Fibroblast of lung (primary cell): ENCODE data around the gene FRMD4A. TPM values are rescaled to one million over a fixed set of nuclear protein-coding genes. Genes with fewer than 3 reads are reported as not detected.

Experiments used
- DNase-seq, 2 donors: peaks; one replicate each; pipeline versions ENCODE4 v3.0.0 to v3.0.0-alpha.2; 2010; ENCODE audit warnings: low read depth in 2 of 2
- H2AFZ ChIP-seq: 2 replicates; pipeline ENCODE4 v1.5.1; 2012; ENCODE audit warnings: low read length, control low read depth, inconsistent platforms
- H3K27ac ChIP-seq: 2 replicates; pipeline ENCODE4 v1.5.1; 2011; ENCODE audit warnings: low read length, control low read depth; ENCODE audit not compliant: insufficient read depth
- H3K27me3 ChIP-seq: 2 replicates; pipeline ENCODE4 v1.5.1; 2011; ENCODE audit warnings: mild to moderate bottlenecking, low read length; ENCODE audit not compliant: control insufficient read depth, insufficient read depth
- H3K36me3 ChIP-seq: 2 replicates; pipeline ENCODE4 v1.5.1; 2011; ENCODE audit warnings: low read length; ENCODE audit not compliant: control insufficient read depth, insufficient read depth
- H3K4me1 ChIP-seq: 2 replicates; pipeline ENCODE4 v1.5.1; 2011; ENCODE audit warnings: low read length; ENCODE audit not compliant: control insufficient read depth, insufficient read depth; ENCODE audit errors: extremely low read depth
- H3K4me2 ChIP-seq: 2 replicates; pipeline ENCODE4 v1.5.1; 2011; ENCODE audit warnings: low read length, control low read depth; ENCODE audit not compliant: insufficient read depth; ENCODE audit errors: extremely low read depth
- H3K4me3 ChIP-seq, 4 experiments: fragments of 200-600 bp in 1 of 4; sonication (generic) in 1 of 4; replicated peaks in 1 of 4; 2 replicates each; pipeline ENCODE4 v1.5.1; 2011 to 2016; ENCODE audit warnings: low read length in 4 of 4, low read depth in 3 of 4, mild to moderate bottlenecking in 3 of 4, control low read depth in 2 of 4, inconsistent platforms in 1 of 4, mixed read lengths in 1 of 4; ENCODE audit not compliant: insufficient read depth in 1 of 4; ENCODE audit errors: control extremely low read depth in 1 of 4
- H3K79me2 ChIP-seq: 2 replicates; pipeline ENCODE4 v1.5.1; 2012; ENCODE audit warnings: mild to moderate bottlenecking, low read length, inconsistent platforms; ENCODE audit not compliant: control insufficient read depth, insufficient read depth
- H3K9ac ChIP-seq: 2 replicates; pipeline ENCODE4 v1.5.1; 2011; ENCODE audit warnings: mild to moderate bottlenecking, low read length, control low read depth; ENCODE audit not compliant: insufficient read depth
- H3K9me3 ChIP-seq: 2 replicates; pipeline ENCODE4 v1.5.1; 2012; ENCODE audit warnings: low read depth, low read length; ENCODE audit not compliant: control insufficient read depth, insufficient read depth
- H4K20me1 ChIP-seq: 2 replicates; pipeline ENCODE4 v1.5.1; 2011; ENCODE audit warnings: low read length; ENCODE audit not compliant: control insufficient read depth, insufficient read depth; ENCODE audit errors: extremely low read depth
- EZH2 ChIP-seq: IDR thresholded peaks from 2 replicates; pipeline ENCODE4 v1.5.1; 2012; ENCODE audit warnings: low read length, control low read depth, mild to moderate bottlenecking; ENCODE audit errors: missing control alignments
- polyA plus RNA-seq, 2 donors: library from polyadenylated mRNA; depleted of rRNA in 1 of 2; stranded (reverse) in 1 of 2; unstranded in 1 of 2; fragments of >200 nt; gene quantifications; 2 replicates each; pipeline ENCODE4 v1.2.1, GENCODE V29; 2011 to 2012; ENCODE audit warnings: missing spikeins in 1 of 2
- total RNA-seq: library from RNA; depleted of rRNA; stranded (reverse); fragments of >200 nt; gene quantifications from 2 replicates; pipeline ENCODE4 v1.2.1, GENCODE V29; 2014
- TF ChIP-seq, protein P1 (sequence below), 2 donors: IDR thresholded peaks in 1 of 2; conservative IDR thresholded peaks in 1 of 2; 1 replicate in 1 of 2; 2 replicates in 1 of 2; pipeline ENCODE4 v1.5.1; 2011 to 2012; ENCODE audit warnings: low read length in 2 of 2, control low read depth in 1 of 2, inconsistent platforms in 1 of 2, low read depth in 1 of 2, mild to moderate bottlenecking in 1 of 2

FRMD4A gene
- total and polyA plus RNA-seq, 2 donors (not counting 1 experiment from before 2014, with no cell fraction given) = 26.9 to 63.6 TPM

GRCh38 chr10:14172336-14172950 is 158.3 kb downstream of the FRMD4A start:
- H3K4me2 ChIP-seq = no peak overlapping the region
- no peak overlapping the region for H3K4me3 ChIP-seq
- no peaks in the 10 kb centered on the region for H3K79me2 ChIP-seq
- H3K4me1 ChIP-seq = no peaks in the 10 kb centered on the region
- DNase-seq = no peak
- H3K36me3 ChIP-seq = no peaks in the 10 kb centered on the region
- TF ChIP-seq, protein P1, sequence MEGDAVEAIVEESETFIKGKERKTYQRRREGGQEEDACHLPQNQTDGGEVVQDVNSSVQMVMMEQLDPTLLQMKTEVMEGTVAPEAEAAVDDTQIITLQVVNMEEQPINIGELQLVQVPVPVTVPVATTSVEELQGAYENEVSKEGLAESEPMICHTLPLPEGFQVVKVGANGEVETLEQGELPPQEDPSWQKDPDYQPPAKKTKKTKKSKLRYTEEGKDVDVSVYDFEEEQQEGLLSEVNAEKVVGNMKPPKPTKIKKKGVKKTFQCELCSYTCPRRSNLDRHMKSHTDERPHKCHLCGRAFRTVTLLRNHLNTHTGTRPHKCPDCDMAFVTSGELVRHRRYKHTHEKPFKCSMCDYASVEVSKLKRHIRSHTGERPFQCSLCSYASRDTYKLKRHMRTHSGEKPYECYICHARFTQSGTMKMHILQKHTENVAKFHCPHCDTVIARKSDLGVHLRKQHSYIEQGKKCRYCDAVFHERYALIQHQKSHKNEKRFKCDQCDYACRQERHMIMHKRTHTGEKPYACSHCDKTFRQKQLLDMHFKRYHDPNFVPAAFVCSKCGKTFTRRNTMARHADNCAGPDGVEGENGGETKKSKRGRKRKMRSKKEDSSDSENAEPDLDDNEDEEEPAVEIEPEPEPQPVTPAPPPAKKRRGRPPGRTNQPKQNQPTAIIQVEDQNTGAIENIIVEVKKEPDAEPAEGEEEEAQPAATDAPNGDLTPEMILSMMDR (conservative IDR thresholded peaks at IDR 0.05 in 1 of 2, IDR thresholded peaks at IDR 0.05 in 1 of 2; ENCODE audit: low read depth in 1 of 2, low read length in 2 of 2) = no peak
- no peak for TF ChIP-seq EZH2
- H3K9me3 ChIP-seq = no peaks in the 10 kb centered on the region
- no peak overlapping the region for H3K9ac ChIP-seq
- no peaks in the 10 kb centered on the region for H4K20me1 ChIP-seq
- no peak overlapping the region for H3K27ac ChIP-seq
- no peak overlapping the region for H2AFZ ChIP-seq
- peaks cover 38% of the 10 kb centered on the region for H3K27me3 ChIP-seq

- no peak overlapping the region for H2AFZ ChIP-seq
- H3K9me3 ChIP-seq = no peaks in the 10 kb centered on the region
- H3K9ac ChIP-seq = no peak overlapping the region
- no peaks in the 10 kb centered on the region for H3K36me3 ChIP-seq
- no peak overlapping the region for H3K4me3 ChIP-seq
- no peak overlapping the region for H3K4me2 ChIP-seq
- no peak for DNase-seq
- H3K27me3 ChIP-seq = peaks cover 42% of the 10 kb centered on the region
- no peak for TF ChIP-seq EZH2
- TF ChIP-seq, protein P1 (conservative IDR thresholded peaks at IDR 0.05 in 1 of 2, IDR thresholded peaks at IDR 0.05 in 1 of 2; ENCODE audit: low read depth in 1 of 2, low read length in 2 of 2) = no peak
- no peaks in the 10 kb centered on the region for H3K79me2 ChIP-seq
- no peaks in the 10 kb centered on the region for H4K20me1 ChIP-seq
- H3K27ac ChIP-seq = no peak overlapping the region
- H3K4me1 ChIP-seq = no peaks in the 10 kb centered on the region
Observed at GRCh38 chr10:14171336-14171735, 159.4 kb downstream of the FRMD4A start.

DNA sequence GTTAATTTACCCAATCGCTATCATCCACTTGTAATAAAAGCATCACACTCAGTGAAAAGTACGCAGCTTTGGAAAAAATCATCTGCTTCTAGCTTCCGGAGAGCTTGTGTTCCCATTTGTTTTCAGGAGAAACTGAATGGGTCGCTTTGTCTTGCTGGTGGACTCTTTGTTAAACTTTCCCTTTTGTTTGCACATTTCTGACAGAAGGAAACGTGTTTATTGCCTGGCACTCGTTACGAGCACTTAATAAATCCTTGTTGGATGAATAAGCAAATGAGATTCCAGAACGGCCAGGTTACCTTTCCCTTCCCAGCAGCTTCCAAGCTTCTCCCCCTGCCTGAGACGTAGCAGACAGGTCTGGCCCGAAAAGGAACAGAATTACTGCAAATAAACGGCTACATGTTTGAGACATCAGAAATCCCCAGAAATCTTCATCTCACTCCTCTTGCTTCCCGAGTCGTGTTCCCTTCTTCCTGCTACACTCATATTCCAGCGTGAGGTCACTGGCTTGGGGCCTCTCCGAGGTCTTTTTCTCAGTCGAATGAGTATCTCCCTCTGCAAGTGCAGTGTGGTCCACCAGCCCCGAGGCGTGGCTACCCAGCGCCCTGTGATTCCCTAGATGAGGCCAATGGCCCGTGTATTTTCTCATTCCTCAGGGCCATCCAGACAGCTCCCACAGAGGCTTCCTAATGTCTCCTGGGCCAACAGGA is 167.2 kb downstream of the FRMD4A start:
- no peaks in the 10 kb centered on the region for H3K36me3 ChIP-seq
- TF ChIP-seq EZH2 = no peak
- TF ChIP-seq, protein P1 (conservative IDR thresholded peaks at IDR 0.05 in 1 of 2, IDR thresholded peaks at IDR 0.05 in 1 of 2; ENCODE audit: low read depth in 1 of 2, low read length in 2 of 2) = no peak
- no peaks in the 10 kb centered on the region for H3K9me3 ChIP-seq
- no peak overlapping the region for H3K27ac ChIP-seq
- H3K9ac ChIP-seq = no peak overlapping the region
- H2AFZ ChIP-seq = no peak overlapping the region
- no peaks in the 10 kb centered on the region for H3K79me2 ChIP-seq
- H3K4me3 ChIP-seq = peak overlapping the region in 1 of 4 experiments; percentile 5
- peak in 1 of 2 donors; percentile 11 for DNase-seq
- no peaks in the 10 kb centered on the region for H3K4me1 ChIP-seq
- H3K27me3 ChIP-seq = peaks cover 30% of the 10 kb centered on the region
- no peaks in the 10 kb centered on the region for H4K20me1 ChIP-seq
- no peak overlapping the region for H3K4me2 ChIP-seq
